Renal cortical epithelial cell (primary cell): Measurements from ENCODE around the gene SYN1. TPM values are rescaled to one million over a fixed set of nuclear protein-coding genes. Genes with fewer than 3 reads are reported as not detected.

Source experiments
- DNase-seq: peaks from one replicate; pipeline ENCODE4 v3.0.0-alpha.2; 2011; ENCODE audit warnings: low read depth
- total RNA-seq: library from RNA; depleted of rRNA; stranded (reverse); fragments of >200 nt; gene quantifications from 2 replicates; pipeline ENCODE4 v1.2.3, GENCODE V29; 2014

The SYN1 gene
- total RNA-seq, 1 donor from 2014 or later: 0.05 TPM

DNA sequence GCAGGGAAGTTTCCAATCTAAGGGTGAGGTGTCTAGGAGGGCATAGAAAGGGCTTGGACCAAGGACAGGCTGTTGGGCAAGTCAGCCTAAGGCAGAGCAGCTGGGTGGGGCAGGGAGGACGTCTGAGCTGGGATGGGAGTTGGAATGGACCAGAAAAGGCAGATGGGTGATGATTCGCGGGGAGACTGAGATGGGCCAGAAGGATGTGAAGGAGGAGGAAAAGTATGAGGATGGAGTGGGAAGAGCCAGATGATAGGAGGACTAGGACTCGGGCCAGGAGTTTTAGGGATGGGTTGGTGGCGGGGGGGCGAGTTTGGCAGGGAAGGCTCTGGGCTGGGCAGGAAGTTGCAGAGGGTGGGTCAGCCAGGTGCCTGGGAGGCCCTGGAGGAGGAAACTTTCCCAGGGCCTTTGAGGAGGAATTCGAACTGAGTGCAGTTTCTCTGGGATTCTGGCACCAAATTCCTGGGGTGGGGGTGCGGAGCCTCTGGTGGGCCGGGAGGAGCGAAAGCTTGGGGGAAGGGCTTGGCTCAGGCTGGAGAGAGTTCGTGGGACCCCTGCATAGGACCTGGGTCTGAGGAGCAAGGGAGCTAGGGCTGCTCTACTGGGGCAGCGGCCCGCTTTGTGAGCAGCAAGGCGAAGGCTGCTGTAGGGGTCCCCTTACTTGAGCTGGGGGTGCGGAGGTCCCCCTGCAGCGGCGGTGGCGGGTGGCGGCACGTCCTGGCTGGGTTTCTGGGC lies 46.1 kb downstream of the SYN1 start:
- no peak for DNase-seq

DNA sequence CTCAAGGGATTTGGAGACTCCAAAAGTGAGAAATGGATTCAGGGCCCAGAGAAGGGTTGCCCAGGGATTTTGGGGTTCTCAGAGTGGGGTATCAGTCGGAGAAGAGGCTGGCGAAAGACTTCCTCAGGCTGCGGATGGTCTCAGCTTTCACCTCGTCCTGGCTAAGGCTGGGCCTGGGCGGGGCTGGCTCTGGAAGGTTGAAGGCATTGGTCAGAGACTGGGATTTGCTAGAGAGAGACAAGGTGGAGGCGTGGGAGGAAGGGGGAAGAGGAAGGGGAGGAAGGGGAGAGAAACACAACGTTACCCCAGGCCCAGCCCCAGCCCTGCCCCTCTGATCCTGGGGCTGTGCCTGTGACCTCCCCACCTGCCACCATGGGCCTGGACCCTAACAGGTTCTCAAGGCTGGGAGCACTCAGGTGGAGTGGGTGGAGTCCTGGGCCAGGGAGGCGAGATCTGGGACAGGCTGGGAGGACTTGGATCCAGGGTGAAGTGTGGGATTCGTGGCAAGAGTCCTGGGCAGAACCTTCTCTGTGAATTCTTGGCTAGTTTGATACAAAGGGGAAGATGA lies 46.8 kb downstream of the SYN1 start:
- DNase-seq: no peak

GRCh38 chrX:47571896-47572295 lies 47.8 kb downstream of the SYN1 start:
- no peak for DNase-seq

DNA sequence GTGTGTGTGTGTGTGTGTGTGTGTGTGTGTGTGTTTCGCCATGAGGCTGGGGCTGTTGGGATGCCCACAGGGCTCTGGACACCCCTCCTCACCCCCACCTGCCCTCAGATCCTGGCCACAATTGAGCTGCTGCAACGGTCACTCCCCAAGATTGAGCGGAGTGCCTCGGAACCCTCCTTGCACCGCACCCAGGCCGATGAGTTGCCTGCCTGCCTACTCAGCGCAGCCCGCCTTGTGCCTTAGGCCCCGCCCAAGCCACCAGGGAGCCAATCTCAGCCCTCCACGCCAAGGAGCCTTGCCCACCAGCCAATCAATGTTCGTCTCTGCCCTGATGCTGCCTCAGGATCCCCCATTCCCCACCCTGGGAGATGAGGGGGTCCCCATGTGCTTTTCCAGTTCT lies 48.4 kb downstream of the SYN1 start:
- no peak for DNase-seq

DNA sequence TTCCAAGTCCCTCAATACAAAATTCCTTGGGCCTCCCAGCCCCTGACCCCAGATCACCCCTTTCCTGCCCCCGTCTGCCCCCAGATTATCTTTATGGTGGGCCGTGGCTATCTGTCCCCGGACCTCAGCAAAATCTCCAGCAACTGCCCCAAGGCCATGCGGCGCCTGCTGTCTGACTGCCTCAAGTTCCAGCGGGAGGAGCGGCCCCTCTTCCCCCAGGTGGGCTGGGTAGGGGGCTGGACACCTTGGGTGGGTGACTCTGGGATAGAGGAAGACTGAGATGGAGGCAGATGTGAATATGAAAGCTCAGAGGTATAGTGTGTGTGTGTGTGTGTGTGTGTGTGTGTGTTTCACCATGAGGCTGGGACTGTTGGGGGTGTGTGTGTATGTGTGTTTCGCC lies 48.9 kb downstream of the SYN1 start:
- DNase-seq: no peak

DNA sequence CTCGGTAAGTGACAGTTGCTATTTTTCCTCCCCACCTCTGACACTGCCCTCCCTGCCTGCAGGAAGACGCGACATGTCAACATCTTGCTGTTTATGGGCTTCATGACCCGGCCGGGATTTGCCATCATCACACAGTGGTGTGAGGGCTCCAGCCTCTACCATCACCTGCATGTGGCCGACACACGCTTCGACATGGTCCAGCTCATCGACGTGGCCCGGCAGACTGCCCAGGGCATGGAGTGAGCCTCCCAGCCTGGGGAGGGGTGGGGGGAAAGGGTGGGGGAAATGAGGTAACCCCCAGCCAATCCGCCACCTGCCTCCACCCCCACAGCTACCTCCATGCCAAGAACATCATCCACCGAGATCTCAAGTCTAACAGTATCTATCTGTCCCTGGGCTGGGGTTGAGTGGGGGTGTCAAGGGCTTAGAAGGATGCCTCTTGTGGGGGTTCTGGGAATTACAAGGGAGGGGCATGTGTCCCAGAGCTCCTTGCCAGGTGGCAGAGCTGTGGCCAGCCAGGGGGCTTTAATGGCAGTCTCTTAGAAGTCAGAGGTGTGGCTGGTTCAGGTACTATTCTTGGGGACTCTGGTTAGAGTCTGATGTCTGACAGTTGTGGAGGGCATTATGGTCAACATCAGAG lies 50.9 kb downstream of the SYN1 start:
- DNase-seq: no peak

DNA sequence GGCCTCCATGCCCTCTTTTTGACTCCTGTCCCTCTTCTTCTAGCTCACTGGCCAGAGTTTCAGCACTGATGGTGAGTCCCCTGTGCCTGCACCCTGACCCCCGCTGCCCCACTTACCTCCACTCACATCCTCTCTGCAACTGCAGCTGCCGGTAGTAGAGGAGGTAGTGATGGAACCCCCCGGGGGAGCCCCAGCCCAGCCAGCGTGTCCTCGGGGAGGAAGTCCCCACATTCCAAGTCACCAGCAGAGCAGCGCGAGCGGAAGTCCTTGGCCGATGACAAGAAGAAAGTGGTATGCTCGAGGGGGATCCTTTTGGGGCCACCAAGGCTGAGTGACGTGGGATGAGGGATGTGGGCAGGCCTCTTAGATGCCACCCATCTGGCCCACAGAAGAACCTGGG lies 52.8 kb downstream of the SYN1 start:
- DNase-seq: no peak

DNA sequence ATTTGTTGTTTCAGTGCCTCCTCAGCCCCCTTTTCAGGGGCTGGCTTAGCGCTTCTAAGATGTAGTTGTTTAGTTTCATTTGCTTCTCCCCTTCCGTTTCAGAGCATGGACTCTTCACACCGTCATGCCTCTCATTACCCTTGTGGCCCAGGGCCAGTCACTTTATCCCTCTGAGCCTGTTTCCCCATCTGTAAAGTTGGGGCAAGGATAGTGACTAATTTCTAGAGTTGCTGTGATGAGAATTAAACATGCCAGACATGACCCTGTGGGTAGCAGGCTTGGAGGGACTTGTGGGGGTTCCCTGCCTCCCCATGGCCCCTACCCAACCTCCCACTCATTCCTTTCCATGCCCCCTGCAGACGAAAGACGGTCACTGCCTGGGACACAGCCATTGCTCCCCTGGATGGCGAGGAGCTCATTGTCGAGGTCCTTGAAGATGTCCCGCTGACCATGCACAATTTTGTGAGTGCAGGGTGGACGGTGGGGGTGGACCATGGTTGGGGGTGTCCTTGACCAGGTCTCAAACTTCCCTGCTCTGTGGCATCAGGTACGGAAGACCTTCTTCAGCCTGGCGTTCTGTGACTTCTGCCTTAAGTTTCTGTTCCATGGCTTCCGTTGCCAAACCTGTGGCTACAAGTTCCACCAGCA lies 55.1 kb downstream of the SYN1 start:
- DNase-seq: no peak

DNA sequence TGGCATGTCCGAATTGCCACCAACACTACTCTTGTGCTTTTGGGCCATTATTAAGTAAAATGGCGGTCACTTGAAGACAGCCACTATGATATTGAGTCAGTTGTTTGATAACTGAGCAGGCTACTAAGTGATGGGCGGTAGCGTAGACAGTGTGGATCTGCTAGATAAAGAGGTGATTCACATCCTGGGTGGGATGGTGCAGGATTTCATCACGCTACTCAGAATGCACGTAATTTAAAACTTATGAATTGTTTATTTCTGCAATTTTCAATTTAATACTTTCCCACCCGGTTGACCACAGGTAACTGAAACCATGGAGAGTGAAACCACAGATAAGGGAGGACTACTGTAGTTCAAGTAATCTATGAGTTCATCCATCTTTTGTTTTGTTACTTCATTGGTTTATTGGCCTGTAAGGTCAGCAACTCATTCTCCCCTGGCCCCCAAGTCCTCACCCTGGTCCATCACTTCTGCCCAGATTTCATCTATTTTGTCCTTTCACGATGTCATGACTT lies 55.8 kb downstream of the SYN1 start:
- DNase-seq: no peak

DNA sequence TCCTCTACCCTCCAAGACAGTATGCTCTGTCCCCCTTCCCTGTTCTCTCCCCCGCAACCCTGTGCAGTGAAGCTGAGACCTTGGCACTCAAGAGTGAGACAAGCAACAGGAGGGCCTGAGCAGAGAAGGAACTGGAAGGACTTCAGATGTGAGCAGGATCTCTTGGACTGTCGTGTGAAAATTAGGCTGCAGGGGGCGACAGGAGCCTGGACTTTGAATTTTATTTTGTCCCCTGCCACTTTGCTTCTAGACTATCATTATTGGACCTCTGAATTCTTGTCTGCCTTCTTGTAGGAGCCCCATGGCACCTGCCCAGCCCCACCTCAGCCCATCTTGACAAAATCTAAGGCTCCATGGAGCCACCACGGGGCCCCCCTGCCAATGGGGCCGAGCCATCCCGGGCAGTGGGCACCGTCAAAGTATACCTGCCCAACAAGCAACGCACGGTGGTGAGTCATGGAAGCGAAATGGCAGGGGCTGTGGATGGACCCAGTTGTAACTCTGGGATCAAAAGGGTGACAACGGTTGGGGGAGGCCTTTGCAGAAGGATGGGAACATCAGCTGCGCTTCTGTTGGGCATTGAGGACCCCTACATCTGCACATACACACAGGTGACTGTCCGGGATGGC lies 56.9 kb downstream of the SYN1 start:
- no peak for DNase-seq

- no peak for DNase-seq
Measured at GRCh38 chrX:47561659-47562151, 58.0 kb downstream of the SYN1 start.

DNA sequence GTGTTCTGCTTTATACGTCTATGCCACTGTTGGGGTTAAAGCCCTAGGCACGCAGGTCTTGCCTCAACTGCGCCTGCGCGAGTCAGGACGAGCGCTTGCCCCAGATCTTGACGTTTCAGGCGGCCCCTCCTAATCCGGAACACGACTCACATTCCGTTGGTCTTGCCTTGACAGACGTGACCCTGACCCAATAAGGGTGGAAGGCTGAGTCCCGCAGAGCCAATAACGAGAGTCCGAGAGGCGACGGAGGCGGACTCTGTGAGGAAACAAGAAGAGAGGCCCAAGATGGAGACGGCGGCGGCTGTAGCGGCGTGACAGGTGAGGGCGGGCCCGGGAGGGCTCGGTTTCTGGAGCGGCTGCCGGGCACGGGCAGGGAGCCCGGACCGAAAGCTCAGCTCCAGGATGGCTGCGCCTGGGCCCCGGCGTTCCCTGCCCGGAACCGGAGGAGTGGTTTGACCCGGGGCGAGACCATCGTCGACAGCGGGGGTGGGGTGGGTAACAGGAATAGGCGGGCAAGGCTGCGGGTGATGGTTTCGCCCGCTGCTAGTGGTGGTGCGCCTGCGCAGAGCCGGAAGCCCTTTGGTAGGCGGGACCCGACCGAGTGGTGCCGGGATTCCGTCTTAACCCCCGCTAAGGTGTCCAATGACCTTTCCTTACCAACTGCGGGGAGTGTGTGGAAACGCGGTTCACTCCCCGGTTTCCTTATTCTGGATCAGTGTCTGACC lies 58.6 kb downstream of the SYN1 start, which contains the start of gene ARAF:
TSS of gene ARAF (plus strand) at position 272 of the 725 bp plus-strand sequence. CDS start 1,763 bp downstream, outside the sequence.
- DNase-seq: peak; percentile 96

DNA sequence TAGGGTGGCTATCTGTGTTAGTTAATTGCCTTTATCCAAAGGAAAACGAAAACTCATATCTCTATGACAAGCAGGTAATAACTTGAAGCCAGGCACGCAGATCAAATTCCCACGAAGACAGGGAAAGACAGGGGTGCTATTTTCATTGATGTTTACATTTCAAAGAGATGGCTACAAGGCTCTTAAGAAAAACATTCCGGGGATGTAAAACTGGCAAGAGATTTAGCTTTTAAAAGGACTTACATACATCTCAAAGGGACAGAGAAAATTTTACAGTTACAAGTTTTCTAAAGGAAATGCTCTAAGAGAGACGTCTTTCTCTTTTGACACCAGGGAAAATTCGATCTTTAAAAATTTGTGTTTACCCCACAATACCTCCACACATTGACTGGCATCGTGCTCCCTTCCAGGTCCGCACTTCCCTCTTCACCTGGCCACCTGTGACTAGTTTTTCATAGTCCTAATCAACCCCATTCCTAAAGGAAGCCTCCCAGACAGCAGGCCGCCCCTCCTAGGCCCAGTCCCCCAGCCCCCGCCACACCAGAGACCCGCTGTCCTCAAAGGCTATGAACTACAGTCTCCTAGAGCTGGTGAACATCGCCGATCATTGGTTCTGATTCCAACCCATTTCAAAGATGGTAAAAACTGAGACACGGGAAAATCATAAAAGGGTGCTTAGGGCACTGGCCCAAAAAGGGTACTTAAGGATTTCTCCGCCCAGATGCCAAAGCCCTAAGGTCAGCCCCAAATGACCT lies 59.3 kb downstream of the SYN1 start:
- DNase-seq: no peak

DNA sequence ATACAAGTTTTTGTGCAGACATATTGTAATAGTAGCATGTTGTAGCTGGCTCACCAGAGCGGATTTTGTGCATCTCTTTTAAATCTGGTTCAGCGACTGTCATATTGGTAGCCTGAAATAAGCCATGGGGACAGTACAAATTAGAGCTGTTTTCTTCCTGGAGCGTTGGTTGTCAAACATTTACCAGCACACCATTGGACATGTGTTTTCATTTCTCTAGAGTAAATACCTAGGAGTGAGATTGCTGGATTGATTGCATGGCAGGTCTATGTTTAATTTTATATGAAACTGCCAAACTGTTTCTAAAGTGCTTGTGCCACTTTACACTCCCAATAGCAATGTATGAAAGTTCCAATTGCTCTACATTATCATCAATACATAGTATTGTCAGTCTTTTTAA lies 61.2 kb downstream of the SYN1 start:
- DNase-seq: no peak

- DNase-seq: peak; percentile 91
Measured at GRCh38 chrX:47556045-47556623, 63.5 kb downstream of the SYN1 start.

GRCh38 chrX:47543496-47543895 lies 76.2 kb downstream of the SYN1 start:
- no peak for DNase-seq

GRCh38 chrX:47540754-47541538 lies 78.7 kb downstream of the SYN1 start:
- DNase-seq: peak; percentile 92

GRCh38 chrX:47539860-47540259 lies 79.8 kb downstream of the SYN1 start:
- DNase-seq: no peak

DNA sequence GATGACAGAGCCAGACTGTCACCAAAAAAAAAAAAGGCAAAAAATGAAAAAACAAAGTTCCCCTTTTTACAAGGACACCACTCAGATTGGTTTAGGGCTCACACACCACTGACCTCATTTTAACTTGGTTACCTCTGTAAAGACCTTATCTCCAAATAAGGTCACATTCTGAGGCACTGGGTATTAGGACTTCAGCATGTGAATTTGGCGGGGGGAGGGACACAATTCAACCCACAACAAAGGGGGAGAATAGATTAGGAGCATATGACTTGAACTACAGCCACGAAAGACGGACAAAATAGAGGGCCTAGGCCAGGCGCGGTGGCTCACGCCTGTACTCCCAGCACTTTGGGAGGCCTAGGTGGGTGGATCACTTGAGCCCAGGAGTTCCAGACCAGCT lies 89.6 kb downstream of the SYN1 start:
- no peak for DNase-seq
